ENCODE measurements around the gene PPIB. TPM values are rescaled to one million over a fixed set of nuclear protein-coding genes. Genes with fewer than 3 reads are reported as not detected.

PPIB gene
- total and polyA plus RNA-seq, 2 experiments from 2014 or later: 398 to 870 TPM

DNA sequence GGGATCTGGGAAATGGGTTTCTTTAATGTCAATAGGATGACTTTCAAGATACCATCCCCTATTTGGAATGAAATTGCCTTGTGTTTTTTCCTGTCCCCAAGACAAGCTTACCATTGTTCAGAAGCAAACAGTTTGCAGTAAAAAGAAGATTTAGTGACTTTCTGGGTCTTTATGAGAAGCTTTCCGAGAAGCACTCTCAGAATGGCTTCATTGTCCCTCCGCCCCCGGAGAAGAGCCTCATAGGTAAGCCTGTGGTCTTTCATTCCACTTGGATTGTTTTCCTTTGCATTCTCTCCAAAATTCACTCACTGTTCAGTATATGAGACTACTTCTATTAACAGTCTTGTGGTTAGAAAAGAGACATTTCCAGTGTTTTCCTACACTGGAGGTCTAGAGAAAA, 36.8 kb downstream of the PPIB start:
- Mint-ChIP-seq H3K27ac (no peak overlapping the region), H3K4me1 (no peaks in the 10 kb centered on the region), H3K27me3 (ENCODE audit: insufficient read depth, low read depth, poor library complexity) (no peaks in the 10 kb centered on the region), H3K9me3 (no peaks in the 10 kb centered on the region), H3K36me3 (ENCODE audit: low read depth) (peaks cover 38% of the 10 kb centered on the region), H3K4me3 (no peak overlapping the region)
- Histone ChIP-seq H3K27me3 (ENCODE audit: insufficient read depth) (no peaks in the 10 kb centered on the region), H3K27ac (ENCODE audit: low read depth) (no peak overlapping the region), H3K36me3 (ENCODE audit: insufficient read depth) (peaks cover 35% of the 10 kb centered on the region), H3K9me2 (ENCODE audit: insufficient read depth) (no peaks in the 10 kb centered on the region), H3K4me3 (no peak overlapping the region), H3K79me2 (replicated peaks; ENCODE audit: insufficient read depth) (no peaks in the 10 kb centered on the region), H3K4me1 (ENCODE audit: insufficient read depth) (no peaks in the 10 kb centered on the region), H4K20me1 (replicated peaks; ENCODE audit: insufficient read depth) (no peaks in the 10 kb centered on the region), H2AFZ (no peak overlapping the region), H3K4me2 (no peak overlapping the region), H3F3A (replicated peaks; ENCODE audit: low read depth) (0 out of 2 replicates have a peak, but pooled peaks cover 6% of the 10 kb centered on the region)
- DNase-seq (ENCODE audit: low spot score): no peak
- ATAC-seq: no peak
- TF ChIP-seq ZNF331 (CRISPR knock-in tag; IDR thresholded peaks at IDR 0.05; ENCODE audit: low read depth): no peak
- TF ChIP-seq REST (IDR thresholded peaks at IDR 0.05; ENCODE audit: unreplicated experiment): no peak
- no peak for TF ChIP-seq EZH2 (IDR thresholded peaks at IDR 0.05; ENCODE audit: low read depth, unreplicated experiment)
- no peak for TF ChIP-seq POLR2AphosphoS5 (IDR thresholded peaks at IDR 0.05; ENCODE audit: low read depth)
- no peak for TF ChIP-seq EZH2phosphoT487 (IDR thresholded peaks at IDR 0.05; ENCODE audit: unreplicated experiment)
- TF ChIP-seq NANOG (IDR thresholded peaks at IDR 0.05; ENCODE audit: borderline replicate concordance): no peak
- no peak for TF ChIP-seq ZNF462 (CRISPR knock-in tag; IDR thresholded peaks at IDR 0.05)
- TF ChIP-seq ZNF114 (CRISPR knock-in tag; IDR thresholded peaks at IDR 0.05): no peak
- TF ChIP-seq ETS1 (IDR thresholded peaks at IDR 0.05): no peak
- no peak for TF ChIP-seq CREB1 (CRISPR knock-in tag; IDR thresholded peaks at IDR 0.05; ENCODE audit: low read depth)
- no peak for TF ChIP-seq JUNB (IDR thresholded peaks at IDR 0.05; ENCODE audit: unreplicated experiment)
- TF ChIP-seq, protein P1, sequence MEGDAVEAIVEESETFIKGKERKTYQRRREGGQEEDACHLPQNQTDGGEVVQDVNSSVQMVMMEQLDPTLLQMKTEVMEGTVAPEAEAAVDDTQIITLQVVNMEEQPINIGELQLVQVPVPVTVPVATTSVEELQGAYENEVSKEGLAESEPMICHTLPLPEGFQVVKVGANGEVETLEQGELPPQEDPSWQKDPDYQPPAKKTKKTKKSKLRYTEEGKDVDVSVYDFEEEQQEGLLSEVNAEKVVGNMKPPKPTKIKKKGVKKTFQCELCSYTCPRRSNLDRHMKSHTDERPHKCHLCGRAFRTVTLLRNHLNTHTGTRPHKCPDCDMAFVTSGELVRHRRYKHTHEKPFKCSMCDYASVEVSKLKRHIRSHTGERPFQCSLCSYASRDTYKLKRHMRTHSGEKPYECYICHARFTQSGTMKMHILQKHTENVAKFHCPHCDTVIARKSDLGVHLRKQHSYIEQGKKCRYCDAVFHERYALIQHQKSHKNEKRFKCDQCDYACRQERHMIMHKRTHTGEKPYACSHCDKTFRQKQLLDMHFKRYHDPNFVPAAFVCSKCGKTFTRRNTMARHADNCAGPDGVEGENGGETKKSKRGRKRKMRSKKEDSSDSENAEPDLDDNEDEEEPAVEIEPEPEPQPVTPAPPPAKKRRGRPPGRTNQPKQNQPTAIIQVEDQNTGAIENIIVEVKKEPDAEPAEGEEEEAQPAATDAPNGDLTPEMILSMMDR (conservative IDR thresholded peaks at IDR 0.05; ENCODE audit: low read depth in 2 of 2): no peak
- TF ChIP-seq STAT1 (IDR thresholded peaks at IDR 0.05; ENCODE audit: unreplicated experiment): no peak
